Measurements from ENCODE around the gene ST7. TPM values are rescaled to one million over a fixed set of nuclear protein-coding genes. Genes with fewer than 3 reads are reported as not detected.

The ST7 gene
- total RNA-seq, 1 experiment from 2014 or later, result 12.4 TPM

DNA sequence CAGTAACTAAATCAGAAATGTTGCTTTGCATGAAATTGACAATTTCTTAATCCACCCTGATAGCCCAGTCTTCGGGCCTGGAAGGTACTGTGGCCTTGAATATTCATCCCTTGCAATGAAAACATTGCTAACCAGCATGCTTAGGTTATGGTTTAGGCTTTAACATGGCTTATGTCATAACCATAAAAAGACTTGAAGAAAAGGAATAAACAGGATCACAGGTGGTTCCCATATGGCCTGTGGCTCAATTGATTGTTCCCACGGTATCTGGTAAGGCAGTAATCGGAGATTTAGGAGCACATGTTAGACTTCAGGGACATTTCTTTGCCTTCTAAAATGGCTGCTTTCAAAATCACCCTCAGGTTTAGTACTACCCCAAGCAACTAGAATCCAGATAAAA lies 139.5 kb downstream of the ST7 start:
- POLR2A ChIA-PET, result no interaction called here
- CTCF ChIA-PET, result no interaction called here
- TF ChIP-seq TP53 (CRISPR knock-in tag; IDR thresholded peaks at IDR 0.05) (no peak), ZNF219 (CRISPR knock-in tag; IDR thresholded peaks at IDR 0.05; ENCODE audit: borderline replicate concordance) (no peak), ZNF232 (CRISPR knock-in tag; IDR thresholded peaks at IDR 0.05) (no peak), ZNF396 (CRISPR knock-in tag; IDR thresholded peaks at IDR 0.05; ENCODE audit: borderline replicate concordance) (no peak), NR3C1 (CRISPR knock-in tag; conservative IDR thresholded peaks at IDR 0.05; ENCODE audit: low read depth) (no peak), SMAD3 (CRISPR knock-in tag; IDR thresholded peaks at IDR 0.05; ENCODE audit: borderline replicate concordance) (no peak)
- TF ChIP-seq, protein P1, sequence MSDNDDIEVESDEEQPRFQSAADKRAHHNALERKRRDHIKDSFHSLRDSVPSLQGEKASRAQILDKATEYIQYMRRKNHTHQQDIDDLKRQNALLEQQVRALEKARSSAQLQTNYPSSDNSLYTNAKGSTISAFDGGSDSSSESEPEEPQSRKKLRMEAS (CRISPR knock-in tag; IDR thresholded peaks at IDR 0.05), result no peak
- TF ChIP-seq, protein P2, sequence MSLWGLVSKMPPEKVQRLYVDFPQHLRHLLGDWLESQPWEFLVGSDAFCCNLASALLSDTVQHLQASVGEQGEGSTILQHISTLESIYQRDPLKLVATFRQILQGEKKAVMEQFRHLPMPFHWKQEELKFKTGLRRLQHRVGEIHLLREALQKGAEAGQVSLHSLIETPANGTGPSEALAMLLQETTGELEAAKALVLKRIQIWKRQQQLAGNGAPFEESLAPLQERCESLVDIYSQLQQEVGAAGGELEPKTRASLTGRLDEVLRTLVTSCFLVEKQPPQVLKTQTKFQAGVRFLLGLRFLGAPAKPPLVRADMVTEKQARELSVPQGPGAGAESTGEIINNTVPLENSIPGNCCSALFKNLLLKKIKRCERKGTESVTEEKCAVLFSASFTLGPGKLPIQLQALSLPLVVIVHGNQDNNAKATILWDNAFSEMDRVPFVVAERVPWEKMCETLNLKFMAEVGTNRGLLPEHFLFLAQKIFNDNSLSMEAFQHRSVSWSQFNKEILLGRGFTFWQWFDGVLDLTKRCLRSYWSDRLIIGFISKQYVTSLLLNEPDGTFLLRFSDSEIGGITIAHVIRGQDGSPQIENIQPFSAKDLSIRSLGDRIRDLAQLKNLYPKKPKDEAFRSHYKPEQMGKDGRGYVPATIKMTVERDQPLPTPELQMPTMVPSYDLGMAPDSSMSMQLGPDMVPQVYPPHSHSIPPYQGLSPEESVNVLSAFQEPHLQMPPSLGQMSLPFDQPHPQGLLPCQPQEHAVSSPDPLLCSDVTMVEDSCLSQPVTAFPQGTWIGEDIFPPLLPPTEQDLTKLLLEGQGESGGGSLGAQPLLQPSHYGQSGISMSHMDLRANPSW (CRISPR knock-in tag; conservative IDR thresholded peaks at IDR 0.05; ENCODE audit: low read depth), result no peak
- TF ChIP-seq, protein P3, sequence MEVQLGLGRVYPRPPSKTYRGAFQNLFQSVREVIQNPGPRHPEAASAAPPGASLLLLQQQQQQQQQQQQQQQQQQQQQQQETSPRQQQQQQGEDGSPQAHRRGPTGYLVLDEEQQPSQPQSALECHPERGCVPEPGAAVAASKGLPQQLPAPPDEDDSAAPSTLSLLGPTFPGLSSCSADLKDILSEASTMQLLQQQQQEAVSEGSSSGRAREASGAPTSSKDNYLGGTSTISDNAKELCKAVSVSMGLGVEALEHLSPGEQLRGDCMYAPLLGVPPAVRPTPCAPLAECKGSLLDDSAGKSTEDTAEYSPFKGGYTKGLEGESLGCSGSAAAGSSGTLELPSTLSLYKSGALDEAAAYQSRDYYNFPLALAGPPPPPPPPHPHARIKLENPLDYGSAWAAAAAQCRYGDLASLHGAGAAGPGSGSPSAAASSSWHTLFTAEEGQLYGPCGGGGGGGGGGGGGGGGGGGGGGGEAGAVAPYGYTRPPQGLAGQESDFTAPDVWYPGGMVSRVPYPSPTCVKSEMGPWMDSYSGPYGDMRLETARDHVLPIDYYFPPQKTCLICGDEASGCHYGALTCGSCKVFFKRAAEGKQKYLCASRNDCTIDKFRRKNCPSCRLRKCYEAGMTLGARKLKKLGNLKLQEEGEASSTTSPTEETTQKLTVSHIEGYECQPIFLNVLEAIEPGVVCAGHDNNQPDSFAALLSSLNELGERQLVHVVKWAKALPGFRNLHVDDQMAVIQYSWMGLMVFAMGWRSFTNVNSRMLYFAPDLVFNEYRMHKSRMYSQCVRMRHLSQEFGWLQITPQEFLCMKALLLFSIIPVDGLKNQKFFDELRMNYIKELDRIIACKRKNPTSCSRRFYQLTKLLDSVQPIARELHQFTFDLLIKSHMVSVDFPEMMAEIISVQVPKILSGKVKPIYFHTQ (CRISPR knock-in tag; IDR thresholded peaks at IDR 0.05), result no peak
- TF ChIP-seq, protein P4, sequence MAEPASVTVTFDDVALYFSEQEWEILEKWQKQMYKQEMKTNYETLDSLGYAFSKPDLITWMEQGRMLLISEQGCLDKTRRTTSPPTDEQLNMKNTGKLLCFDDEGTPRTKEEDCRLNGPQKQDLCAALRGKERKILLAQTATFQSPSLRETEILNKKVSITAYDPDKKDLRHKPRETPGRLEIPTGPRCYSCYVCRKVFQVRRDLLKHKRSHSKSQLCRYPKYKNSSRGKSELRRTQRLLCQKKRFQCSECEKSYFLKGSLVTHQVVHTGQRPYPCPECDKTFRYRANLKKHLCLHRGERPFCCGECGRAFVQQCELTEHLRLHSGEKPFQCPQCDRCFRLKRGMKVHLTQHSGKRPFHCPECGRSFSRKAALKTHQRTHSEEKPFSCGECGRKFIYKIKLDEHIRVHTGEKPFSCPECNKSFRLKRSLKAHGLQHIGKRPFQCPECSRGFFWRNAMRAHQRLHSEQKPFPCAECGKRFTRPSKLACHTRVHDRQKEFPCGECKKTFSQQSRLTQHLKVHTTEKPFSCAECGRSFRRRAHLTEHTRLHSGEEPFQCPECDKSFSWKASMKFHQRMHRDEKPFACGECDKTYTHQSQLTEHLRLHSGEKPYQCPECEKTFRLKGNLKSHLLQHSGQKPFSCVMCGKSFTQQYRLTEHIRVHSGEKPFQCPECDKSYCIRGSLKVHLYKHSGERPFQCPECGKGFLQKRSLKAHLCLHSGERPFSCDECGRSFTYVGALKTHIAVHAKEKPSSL (CRISPR knock-in tag; conservative IDR thresholded peaks at IDR 0.05), result no peak
- TF ChIP-seq, protein P5, sequence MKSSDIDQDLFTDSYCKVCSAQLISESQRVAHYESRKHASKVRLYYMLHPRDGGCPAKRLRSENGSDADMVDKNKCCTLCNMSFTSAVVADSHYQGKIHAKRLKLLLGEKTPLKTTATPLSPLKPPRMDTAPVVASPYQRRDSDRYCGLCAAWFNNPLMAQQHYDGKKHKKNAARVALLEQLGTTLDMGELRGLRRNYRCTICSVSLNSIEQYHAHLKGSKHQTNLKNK (CRISPR knock-in tag; IDR thresholded peaks at IDR 0.05), result no peak
- H3K9me3 Mint-ChIP-seq, result no peaks in the 10 kb centered on the region
- H3K27me3 Mint-ChIP-seq (ENCODE audit: low read depth), result no peaks in the 10 kb centered on the region
- ATAC-seq (no peak), DNase-seq (ENCODE audit: low spot score) (no peak)
- no peaks in the 10 kb centered on the region for H3K36me3 Mint-ChIP-seq
- H3K4me1 Mint-ChIP-seq, result no peaks in the 10 kb centered on the region
- no peak overlapping the region for H3K4me3 Mint-ChIP-seq
- no peak overlapping the region for H3K27ac Mint-ChIP-seq

DNA sequence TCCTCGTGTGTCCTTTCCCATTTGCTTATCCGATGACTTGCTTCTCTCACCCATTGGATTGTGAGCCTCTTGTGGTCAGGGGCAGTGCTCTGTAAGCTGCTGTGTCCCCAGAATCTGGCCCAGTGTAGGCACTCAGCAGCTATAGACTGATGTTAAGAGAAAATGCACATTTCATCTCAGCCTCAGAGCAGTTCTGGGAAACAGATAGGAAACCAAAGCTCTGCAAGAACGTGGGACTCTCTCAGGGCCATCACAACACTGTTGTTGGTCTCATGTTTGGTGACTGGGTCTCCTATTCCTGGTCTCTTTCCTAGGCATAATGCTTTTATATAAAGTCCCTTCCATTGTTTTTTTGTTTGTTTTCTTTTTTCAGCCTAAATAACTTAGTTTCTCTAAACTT lies 141.2 kb downstream of the ST7 start:
- H3K4me3 Mint-ChIP-seq, result no peak overlapping the region
- H3K36me3 Mint-ChIP-seq, result no peaks in the 10 kb centered on the region
- no peaks in the 10 kb centered on the region for H3K9me3 Mint-ChIP-seq
- ChIA-PET POLR2A (no interaction called here), CTCF (no interaction called here)
- H3K27ac Mint-ChIP-seq, result no peak overlapping the region
- no peak for DNase-seq (ENCODE audit: low spot score)
- no peaks in the 10 kb centered on the region for H3K27me3 Mint-ChIP-seq (ENCODE audit: low read depth)
- H3K4me1 Mint-ChIP-seq, result no peaks in the 10 kb centered on the region
- no peak for ATAC-seq
- TF ChIP-seq, protein P6, sequence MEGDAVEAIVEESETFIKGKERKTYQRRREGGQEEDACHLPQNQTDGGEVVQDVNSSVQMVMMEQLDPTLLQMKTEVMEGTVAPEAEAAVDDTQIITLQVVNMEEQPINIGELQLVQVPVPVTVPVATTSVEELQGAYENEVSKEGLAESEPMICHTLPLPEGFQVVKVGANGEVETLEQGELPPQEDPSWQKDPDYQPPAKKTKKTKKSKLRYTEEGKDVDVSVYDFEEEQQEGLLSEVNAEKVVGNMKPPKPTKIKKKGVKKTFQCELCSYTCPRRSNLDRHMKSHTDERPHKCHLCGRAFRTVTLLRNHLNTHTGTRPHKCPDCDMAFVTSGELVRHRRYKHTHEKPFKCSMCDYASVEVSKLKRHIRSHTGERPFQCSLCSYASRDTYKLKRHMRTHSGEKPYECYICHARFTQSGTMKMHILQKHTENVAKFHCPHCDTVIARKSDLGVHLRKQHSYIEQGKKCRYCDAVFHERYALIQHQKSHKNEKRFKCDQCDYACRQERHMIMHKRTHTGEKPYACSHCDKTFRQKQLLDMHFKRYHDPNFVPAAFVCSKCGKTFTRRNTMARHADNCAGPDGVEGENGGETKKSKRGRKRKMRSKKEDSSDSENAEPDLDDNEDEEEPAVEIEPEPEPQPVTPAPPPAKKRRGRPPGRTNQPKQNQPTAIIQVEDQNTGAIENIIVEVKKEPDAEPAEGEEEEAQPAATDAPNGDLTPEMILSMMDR (IDR thresholded peaks at IDR 0.05), result no peak
- TF ChIP-seq MXD4 (CRISPR knock-in tag; IDR thresholded peaks at IDR 0.05; ENCODE audit: borderline replicate concordance) (no peak), ZBTB21 (CRISPR knock-in tag; IDR thresholded peaks at IDR 0.05; ENCODE audit: borderline replicate concordance) (no peak), TEAD4 (CRISPR knock-in tag; IDR thresholded peaks at IDR 0.05) (no peak), FOXJ3 (CRISPR knock-in tag; IDR thresholded peaks at IDR 0.05; ENCODE audit: borderline replicate concordance) (no peak), TP53 (CRISPR knock-in tag; IDR thresholded peaks at IDR 0.05) (no peak), GRHL2 (CRISPR knock-in tag; IDR thresholded peaks at IDR 0.05; ENCODE audit: insufficient replicate concordance, severe bottlenecking) (no peak), KAT7 (CRISPR knock-in tag; IDR thresholded peaks at IDR 0.05; ENCODE audit: borderline replicate concordance) (no peak)
- TF ChIP-seq, protein P7, sequence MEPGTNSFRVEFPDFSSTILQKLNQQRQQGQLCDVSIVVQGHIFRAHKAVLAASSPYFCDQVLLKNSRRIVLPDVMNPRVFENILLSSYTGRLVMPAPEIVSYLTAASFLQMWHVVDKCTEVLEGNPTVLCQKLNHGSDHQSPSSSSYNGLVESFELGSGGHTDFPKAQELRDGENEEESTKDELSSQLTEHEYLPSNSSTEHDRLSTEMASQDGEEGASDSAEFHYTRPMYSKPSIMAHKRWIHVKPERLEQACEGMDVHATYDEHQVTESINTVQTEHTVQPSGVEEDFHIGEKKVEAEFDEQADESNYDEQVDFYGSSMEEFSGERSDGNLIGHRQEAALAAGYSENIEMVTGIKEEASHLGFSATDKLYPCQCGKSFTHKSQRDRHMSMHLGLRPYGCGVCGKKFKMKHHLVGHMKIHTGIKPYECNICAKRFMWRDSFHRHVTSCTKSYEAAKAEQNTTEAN (CRISPR knock-in tag; IDR thresholded peaks at IDR 0.05), result no peak
- TF ChIP-seq, protein P4 (CRISPR knock-in tag; conservative IDR thresholded peaks at IDR 0.05), result no peak
- TF ChIP-seq, protein P8, sequence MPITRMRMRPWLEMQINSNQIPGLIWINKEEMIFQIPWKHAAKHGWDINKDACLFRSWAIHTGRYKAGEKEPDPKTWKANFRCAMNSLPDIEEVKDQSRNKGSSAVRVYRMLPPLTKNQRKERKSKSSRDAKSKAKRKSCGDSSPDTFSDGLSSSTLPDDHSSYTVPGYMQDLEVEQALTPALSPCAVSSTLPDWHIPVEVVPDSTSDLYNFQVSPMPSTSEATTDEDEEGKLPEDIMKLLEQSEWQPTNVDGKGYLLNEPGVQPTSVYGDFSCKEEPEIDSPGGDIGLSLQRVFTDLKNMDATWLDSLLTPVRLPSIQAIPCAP (CRISPR knock-in tag; IDR thresholded peaks at IDR 0.05), result no peak

All from WTC11 (cell line).